Measurements from ENCODE around the gene EMC8.

The EMC8 gene

GRCh38 chr16:85781695-85782370, 17.5 kb downstream of the EMC8 start:
- DNase-seq: no peak

GRCh38 chr16:85781156-85781555, 18.2 kb downstream of the EMC8 start:
- no peak for DNase-seq

DNA sequence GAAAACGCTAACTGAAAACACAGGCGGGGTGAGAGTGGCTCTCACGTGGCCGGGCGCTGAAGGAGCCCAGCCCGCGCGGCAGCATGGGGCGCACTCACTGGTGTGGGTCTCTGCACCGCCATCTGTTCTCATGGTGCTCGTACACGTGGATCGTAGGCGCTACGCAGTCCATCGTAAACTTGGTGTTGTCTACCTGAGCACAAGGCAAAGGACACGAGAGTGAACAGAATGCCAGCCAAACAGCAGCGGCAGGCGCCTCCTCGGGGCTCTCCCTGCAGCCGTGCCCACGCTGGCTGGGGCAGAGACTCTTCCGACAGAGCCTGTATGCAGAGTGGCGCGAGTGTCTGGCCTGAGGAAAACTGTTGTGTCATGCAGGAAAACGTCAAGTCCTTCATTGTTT, 19.1 kb downstream of the EMC8 start:
- DNase-seq: no peak

DNA sequence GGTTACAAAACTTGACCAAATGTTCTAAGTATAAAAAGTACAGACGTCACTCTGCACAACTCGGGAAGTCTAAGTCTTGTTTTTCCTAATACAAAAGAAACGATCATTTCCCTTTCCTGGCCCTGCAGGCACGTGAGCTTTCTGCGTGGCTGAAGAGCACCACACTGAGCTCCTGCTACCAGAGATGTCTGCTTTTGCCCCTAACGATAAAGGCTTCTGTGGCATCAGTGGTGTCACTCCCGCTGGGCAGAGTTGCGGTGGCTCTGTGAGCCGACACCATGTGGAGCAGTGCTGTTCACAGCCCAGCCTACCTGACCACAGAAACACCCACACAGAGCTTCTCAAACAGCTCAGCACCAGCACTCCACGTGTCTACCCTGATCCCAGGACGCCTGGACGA, 20.5 kb downstream of the EMC8 start:
- DNase-seq: no peak

DNA sequence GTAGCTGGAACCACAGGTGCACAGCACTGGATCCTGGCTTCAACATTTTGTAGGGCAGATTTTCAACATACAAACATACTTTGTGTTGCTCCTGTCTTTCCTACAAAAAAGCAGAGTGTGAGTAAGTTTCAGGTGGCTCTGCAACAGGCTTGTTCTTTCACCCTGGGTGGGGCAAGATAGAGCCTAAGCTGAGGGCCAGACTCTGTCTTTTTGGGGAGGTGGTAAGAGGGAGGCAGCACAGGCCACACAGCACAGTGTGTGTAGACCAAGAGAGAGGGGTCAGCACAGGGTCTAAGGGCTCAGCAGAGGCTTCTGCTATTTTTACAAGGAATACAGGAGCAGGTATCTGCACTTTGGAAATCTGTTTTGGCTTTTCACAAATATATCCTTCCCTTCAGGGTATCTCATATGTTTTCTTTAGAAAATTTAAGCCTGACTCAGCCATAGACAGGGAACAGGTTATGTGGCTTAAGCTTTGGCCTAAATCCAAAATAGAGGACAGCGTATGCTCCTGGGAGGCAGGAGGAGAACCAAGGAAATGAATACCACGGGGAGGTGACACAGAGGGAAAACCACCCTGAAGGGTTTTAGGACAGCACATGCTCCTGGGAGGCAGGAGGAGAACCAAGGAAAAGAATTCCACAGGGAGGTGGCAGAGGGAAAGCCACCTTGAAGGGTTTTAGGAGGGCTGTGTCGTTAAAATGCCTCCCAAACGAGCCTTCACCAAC, 21.6 kb downstream of the EMC8 start:
- DNase-seq: no peak

DNA sequence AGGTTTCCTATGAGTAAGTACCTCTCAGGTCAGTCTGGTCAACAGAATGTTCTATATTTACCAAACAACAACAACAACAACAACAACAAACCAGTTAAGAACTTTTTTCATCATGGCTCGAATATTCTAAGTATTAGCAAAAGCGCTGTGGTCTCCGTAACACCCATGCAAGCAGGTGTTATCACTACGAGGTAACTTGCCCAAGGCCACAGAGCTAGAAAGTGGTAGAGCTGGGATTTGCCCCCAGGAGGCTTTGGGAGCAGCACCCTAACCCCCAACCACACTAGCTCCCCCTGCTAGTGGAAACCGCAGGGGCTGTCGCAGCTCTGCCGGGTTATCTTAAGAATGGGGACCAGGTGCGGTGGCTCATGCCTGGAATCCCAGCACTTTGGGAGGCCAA, 24.5 kb downstream of the EMC8 start:
- no peak for DNase-seq

- no peak for DNase-seq
Measured at GRCh38 chr16:85774136-85774535, 25.2 kb downstream of the EMC8 start.

DNA sequence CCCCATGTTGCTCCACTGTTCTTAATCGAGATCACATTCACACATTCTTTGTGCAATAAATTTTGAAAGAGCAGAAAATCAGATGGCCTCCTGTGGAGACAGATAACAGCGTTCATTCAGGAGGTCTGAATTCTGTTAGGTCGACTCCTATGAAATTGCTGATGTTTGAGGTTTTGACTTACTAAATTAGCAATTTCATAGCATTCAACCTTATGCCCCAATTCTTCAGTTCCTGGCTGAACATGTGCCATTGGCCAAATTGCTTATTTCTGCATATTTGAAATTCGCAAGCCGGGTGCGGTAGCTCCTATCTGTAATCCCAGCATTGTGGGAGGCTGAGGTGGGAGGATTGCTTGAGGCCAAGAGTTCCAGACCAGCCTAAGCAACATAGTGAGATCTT, 26.3 kb downstream of the EMC8 start:
- DNase-seq: no peak

DNA sequence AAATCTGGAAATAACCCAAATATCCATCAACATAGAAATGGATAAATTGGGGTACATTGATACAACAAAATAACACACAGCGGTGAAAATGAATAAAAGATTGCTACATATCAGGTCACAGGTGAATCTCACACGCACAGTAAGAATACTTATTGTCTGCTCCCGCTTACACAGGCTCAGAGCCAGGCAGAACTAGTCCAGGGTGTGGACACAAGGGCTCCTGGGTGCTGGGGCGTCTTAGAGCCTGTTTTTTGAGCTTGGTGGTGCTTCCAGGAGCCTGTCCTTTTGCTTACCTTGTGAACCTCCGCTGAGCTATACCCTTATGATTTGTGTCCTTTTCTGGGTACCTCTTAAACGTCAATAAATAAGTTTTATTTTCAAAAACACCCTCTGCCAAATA, 28.6 kb downstream of the EMC8 start:
- no peak for DNase-seq

DNA sequence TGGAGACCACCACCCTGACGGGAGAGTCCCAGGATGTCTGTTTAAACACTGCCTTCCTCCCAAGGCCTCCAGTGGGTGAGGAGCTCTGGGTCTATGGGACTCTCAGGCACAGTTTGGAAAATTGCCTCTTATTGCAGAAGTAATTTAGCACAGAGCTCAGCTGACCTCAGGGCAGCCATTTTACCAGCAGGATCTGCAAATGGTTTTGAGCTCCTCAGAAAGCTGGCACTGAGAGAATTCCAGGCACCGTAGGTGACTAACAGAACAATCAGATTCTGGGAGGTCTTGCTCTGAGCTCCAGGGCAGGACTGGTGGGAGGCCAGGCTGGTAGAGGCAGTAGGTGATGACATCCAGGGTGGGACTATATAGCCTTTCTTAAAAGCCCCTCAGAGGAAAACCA, 31.1 kb downstream of the EMC8 start:
- DNase-seq: no peak

GRCh38 chr16:85767531-85767930, 31.8 kb downstream of the EMC8 start:
- DNase-seq: peak; percentile 93

- DNase-seq: no peak
Measured at GRCh38 chr16:85765767-85766166, 33.6 kb downstream of the EMC8 start.

DNA sequence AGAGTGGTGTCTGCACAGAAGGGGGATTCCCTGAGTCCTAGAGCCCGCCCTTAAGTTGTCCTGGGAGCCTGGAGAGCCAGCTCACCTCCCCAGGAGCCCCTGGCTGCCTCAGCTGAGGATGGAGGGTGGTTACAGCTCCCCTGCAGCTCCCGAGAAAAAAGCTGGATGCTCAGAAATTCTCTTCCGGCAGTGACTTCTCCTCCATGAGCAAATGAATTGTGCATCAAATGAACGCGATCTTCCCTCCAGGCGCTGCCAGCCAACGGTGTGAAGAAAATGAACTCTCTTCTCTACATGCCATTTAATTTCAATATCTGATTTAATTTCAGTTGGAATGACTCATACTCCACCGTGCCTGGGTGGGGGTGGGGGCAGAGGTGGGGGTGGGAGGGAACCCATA, 34.1 kb downstream of the EMC8 start:
- DNase-seq: no peak

DNA sequence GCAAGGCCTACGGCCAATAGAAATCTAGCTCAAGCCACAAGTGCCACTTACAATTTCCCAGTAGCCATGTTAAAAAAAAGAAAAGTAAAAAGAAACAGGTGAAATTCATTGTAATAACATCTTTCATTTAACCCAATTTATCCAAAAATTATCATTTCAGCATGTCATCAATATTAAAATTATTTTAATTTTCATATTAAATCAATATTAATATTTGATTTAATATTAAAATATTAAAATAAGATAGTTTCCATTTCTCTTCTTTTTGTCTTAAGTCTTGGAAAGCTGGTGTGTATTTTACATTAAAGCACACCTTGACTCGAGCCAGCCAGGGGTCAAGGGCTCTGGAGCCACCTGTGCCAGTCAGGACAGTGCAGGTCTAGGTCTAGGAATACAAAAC, 35.7 kb downstream of the EMC8 start:
- DNase-seq: no peak

GRCh38 chr16:85762970-85763369, 36.4 kb downstream of the EMC8 start:
- no peak for DNase-seq

DNA sequence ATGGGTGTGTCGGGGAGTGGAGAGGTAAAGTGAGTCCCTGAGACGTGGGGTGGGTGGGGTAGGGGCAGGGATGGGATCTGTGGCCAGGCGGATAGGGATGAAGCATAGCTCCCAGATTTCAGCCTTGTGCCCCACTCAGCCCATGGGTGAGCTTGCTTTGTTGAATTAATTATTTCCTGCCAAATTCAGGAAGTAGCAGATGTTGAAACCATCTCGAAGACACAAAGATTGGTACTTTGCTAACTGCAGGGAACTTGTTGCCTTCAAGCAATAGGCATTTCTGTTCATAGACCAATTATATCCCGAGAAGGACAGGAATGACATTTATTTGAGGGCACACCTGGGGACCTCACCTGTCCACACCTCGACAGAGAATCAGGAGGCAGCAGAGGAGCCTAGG, 37.5 kb downstream of the EMC8 start:
- DNase-seq: no peak

GRCh38 chr16:85759631-85760419, 39.5 kb downstream of the EMC8 start:
- no peak for DNase-seq

DNA sequence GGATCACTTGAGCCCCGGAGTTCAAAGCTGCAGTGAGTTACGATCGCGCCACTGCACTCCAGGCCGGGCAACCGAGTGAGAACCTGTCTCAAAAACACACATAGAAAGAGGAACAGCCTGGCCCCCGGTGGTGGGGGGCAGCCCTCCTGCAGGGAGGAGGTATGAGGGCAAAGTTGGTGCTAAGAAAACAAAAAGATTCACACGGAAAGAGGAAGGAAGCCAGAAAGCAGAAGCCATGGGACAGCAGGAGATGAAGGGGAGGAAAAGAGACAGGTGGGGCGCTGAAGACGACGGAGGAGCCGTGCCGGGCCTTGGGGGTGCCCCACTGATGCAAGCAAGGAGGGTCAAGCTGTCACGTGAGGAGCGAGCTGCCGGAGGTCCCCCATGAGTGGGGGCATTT, 40.2 kb downstream of the EMC8 start:
- DNase-seq: no peak

GRCh38 chr16:85757341-85757822, 42.0 kb downstream of the EMC8 start:
- no peak for DNase-seq

DNA sequence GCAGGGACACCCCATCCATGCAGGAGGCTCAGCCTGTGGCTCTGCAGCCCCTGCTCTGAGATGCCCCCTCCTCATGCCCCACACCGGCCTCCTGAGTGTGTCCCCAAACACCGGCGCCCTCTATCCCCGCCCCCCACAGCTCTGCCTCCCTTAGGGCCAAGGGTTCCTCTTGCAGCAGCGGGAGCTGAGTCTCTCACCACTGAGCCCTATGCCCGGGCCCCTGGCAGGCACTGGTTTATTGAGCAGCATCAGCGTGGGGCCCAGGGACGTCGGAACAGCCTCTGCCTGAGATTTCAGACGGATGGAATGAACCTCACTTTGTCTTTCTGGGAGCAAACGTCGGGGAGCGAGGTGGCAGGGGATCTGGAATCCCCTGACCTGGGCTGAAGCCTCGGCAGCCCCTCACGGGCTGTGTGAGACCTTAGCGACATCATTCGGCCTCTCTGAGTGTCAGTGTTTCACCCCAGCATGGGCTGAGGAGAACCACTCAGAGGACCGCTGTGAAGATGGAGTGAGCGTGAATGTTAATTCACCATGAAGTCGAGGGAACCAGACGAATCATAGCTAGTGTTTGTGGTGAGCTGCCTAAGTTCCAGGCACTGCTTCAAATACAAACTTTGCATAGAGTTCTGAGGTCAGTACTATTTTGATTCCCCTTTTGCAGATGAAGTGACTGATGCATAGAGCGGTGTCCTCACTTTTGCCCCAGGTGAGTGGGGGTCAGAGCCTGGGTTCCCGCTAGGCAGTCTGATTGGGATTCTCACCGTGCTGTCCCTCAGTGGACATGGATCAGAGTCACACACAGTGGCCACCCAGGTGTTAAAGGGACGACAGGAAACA, 43.2 kb downstream of the EMC8 start:
- DNase-seq: no peak

- no peak for DNase-seq
Measured at GRCh38 chr16:85754413-85754812, 44.9 kb downstream of the EMC8 start.

GRCh38 chr16:85753976-85754375, 45.4 kb downstream of the EMC8 start:
- DNase-seq: no peak

GRCh38 chr16:85753559-85753958, 45.8 kb downstream of the EMC8 start:
- no peak for DNase-seq

Measured in NCI-H226 (cell line).